Ishikawa (cell line): ENCODE measurements around the gene LIX1.

Experiments
- CEBPB ChIP-seq: IDR thresholded peaks from 2 replicates; pipeline ENCODE4 v1.6.1; 2012
- CREB1 ChIP-seq: IDR thresholded peaks from 2 replicates; pipeline ENCODE4 v1.6.1; 2012; ENCODE audit warnings: low read depth
- EGR1 ChIP-seq: IDR thresholded peaks from 2 replicates; pipeline ENCODE4 v1.6.1; 2012
- FOXM1 ChIP-seq: IDR thresholded peaks from 2 replicates; pipeline ENCODE4 v1.6.1; 2012; ENCODE audit warnings: low read depth, borderline replicate concordance
- RAD21 ChIP-seq: IDR thresholded peaks from 2 replicates; pipeline ENCODE4 v1.6.1; 2012; ENCODE audit warnings: low read depth
- REST ChIP-seq: IDR thresholded peaks from 2 replicates; pipeline ENCODE4 v1.6.1; 2012; ENCODE audit warnings: low read depth, mild to moderate bottlenecking
- TAF1 ChIP-seq: IDR thresholded peaks from 2 replicates; pipeline ENCODE4 v1.6.1; 2012; ENCODE audit warnings: low read depth, mild to moderate bottlenecking
- TCF12 ChIP-seq: IDR thresholded peaks from 2 replicates; pipeline ENCODE4 v1.6.1; 2012; ENCODE audit warnings: low read depth
- TEAD4 ChIP-seq: IDR thresholded peaks from 2 replicates; pipeline ENCODE4 v1.6.1; 2012
- YY1 ChIP-seq: IDR thresholded peaks from 2 replicates; pipeline ENCODE4 v1.6.1; 2012; ENCODE audit warnings: low read depth
- TF ChIP-seq, protein P1 (sequence below): IDR thresholded peaks from 2 replicates; pipeline ENCODE4 v1.6.1; 2012

DNA sequence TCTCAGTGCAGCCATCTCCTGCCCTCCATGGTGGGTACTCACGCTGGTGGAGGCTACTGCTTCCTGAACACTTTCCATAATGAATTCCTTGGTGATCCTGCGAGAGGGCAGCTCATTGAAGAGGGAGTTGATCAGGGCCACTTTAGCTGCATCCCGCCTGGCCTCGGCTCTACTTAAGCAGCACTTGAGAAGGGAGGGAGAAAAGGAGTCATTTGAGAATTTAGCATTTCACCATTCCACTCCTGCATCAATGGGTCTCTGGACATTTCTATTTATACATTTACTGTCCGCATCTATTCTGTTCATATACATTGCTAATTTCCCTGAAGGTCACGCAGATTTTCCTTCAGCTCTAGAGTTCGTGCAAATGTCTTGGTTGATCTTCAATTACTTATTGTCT, 35.1 kb downstream of the LIX1 start:
- TF ChIP-seq FOXM1 (no peak), CREB1 (no peak), REST (no peak), TCF12 (no peak), RAD21 (no peak), TAF1 (no peak), EGR1 (no peak), YY1 (no peak), TEAD4 (no peak), CEBPB (no peak)
- TF ChIP-seq, protein P1, sequence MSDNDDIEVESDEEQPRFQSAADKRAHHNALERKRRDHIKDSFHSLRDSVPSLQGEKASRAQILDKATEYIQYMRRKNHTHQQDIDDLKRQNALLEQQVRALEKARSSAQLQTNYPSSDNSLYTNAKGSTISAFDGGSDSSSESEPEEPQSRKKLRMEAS = no peak
